Ovary (tissue), 3 donors: ENCODE results near the gene ATP1A3.

Experiments used
- CTCF ChIP-seq, 3 donors: fragments of 450-650 bp in 2 of 3; fragments of 200-600 bp in 1 of 3; IDR thresholded peaks; one replicate each; pipeline versions ENCODE4 v1.5.1 to v1.8.0; 2016 to 2022; ENCODE audit warnings: antibody characterized with exemption in 3 of 3, mild to moderate bottlenecking in 1 of 3
- EP300 ChIP-seq: sonication (generic); formaldehyde crosslinking; IDR thresholded peaks from one replicate; pipeline ENCODE4 v1.6.1; 2017; ENCODE audit warnings: antibody characterized with exemption
- donor health status: DM: no; HTN: no; CAD: no.

GRCh38 chr19:41926763-41927496, 67.1 kb downstream of the ATP1A3 start:
- TF ChIP-seq CTCF (IDR thresholded peaks at IDR 0.05) (no peak), EP300 (no peak)
